Glomerular visceral epithelial cell (primary cell): ENCODE results near the gene SKIC8.

Source experiments
- DNase-seq: peaks from one replicate; pipeline ENCODE4 v3.0.0-alpha.2; 2016; ENCODE audit errors: extremely low spot score

Gene SKIC8

DNA sequence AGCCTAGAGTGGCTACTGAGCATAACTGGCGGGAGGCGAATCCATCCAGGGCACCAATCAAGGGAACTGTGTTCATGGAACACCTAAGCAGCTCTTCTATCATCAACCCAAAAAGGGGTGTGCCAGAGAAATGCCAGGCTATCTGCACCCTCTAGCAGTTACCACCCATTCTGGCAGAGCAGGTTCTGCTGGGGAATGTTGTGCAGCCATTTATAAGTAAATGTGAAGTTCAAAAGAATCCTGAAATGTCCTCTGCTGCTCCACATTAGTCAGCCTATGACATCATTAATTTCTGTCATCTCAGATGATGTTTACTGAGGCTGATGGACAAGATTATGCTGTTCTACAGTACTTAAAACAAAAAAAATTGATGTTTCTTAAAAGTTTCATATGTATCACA, 7.7 kb downstream of the SKIC8 start:
- no peak for DNase-seq

DNA sequence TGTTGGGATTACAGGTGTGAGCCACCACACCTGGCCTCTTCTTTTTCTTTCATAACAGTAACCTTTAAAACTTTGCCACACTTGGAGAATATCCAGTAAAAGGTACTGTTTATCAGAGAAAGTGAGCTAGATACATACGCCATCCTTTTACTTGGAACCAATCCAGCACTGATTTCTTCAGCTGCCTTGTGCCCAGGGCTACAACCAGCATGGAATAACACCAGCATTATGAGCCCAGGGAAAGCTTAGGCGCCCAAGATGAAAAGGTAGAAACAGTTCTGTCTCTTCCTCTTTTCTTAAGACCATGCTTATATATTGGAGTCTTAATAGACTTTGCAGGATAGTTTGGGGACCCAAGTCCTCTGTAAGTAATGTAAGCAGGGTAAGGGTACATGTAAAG, 8.4 kb downstream of the SKIC8 start:
- no peak for DNase-seq

DNA sequence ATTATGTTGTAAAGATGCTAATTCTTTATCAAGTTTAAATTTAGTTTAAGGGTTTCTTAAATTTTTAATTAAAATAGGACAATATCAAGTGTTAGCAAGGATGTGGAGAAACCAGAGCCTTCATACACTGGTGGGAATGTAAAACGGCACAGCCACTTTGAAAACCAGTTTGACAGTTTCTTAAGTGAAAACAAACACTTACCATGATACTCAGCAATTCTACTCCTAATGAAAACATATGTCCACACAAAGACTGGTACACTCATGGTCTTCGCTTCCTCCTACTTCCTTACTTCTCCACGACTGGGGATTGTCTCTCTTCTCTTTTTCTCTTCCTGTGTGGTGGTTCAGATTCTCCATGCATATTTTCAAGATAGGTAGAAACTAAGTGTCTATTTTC, 9.2 kb downstream of the SKIC8 start:
- DNase-seq: no peak

DNA sequence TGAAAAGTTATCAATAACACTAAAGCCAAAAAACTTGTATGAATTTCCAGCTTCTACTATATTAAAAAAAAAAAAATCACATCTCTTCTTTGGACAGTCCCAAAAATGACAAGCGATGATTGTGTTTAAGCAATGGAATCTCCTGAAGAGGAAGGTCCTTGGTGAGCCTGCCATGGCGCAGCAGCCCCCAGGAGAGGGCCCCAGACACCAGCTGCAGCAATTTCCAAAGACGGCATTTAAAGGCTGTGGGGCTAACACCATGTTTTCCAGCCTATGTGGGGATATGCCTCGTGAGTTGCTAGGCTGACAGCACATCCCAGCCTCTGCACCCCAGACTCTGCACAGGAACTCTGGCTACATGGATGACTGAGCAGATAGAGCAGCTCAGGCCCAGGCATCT, 14.7 kb downstream of the SKIC8 start:
- DNase-seq: no peak

DNA sequence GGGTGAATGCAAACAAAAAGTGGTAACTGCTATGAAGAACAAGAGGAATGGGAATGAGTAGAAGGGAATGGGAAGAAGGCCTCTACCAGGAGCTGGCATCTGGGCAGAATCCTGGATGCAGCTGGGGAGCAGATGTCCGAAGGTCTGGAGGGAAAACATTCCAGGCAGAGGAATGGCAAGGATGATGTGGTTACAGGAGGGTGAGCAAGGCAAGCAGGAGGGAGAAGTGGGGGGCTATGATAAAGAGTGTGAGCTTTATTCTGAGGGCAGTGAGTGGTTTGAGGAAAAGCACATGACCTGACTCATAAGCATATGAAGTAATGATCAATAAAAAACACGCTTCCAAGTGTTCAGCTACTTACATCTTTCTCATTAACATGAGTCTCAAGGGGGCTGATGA, 17.1 kb downstream of the SKIC8 start:
- DNase-seq: peak; percentile 21

DNA sequence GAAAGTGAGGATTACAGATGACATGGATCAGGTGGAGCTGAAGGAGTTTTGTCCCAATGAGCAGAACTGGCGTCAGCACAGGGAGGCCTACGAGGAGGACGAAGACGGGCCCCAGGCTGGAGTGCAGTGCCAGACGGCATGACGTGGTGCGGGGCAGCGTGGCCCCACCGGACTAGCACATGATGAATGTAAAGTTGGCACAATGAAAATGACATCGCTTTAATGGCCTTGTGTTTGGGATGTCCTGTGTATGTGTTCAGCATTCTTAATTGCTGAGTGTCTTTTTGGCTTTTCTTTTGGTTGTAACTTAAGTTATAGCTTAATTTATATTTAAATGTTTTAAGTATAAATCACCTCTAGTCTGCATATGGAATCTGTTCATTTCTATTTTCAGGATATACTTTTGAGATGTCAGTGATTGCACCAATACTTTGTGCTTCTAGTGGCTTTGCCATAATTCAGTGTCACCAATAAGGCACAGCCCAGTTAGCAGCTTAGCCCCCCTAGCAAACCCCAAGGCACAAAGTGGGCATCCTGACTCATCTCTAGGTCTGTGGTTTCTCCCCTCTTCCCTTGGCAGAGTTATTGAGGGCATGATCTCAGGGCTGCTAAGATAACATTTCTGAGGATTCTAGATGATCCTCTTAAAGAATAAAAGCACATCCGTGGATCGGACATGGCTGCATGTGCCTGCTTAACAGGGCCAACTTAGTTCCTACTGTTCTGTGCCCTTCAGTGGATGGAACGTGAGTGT, 18.9 kb downstream of the SKIC8 start:
- DNase-seq: peak; percentile 20

DNA sequence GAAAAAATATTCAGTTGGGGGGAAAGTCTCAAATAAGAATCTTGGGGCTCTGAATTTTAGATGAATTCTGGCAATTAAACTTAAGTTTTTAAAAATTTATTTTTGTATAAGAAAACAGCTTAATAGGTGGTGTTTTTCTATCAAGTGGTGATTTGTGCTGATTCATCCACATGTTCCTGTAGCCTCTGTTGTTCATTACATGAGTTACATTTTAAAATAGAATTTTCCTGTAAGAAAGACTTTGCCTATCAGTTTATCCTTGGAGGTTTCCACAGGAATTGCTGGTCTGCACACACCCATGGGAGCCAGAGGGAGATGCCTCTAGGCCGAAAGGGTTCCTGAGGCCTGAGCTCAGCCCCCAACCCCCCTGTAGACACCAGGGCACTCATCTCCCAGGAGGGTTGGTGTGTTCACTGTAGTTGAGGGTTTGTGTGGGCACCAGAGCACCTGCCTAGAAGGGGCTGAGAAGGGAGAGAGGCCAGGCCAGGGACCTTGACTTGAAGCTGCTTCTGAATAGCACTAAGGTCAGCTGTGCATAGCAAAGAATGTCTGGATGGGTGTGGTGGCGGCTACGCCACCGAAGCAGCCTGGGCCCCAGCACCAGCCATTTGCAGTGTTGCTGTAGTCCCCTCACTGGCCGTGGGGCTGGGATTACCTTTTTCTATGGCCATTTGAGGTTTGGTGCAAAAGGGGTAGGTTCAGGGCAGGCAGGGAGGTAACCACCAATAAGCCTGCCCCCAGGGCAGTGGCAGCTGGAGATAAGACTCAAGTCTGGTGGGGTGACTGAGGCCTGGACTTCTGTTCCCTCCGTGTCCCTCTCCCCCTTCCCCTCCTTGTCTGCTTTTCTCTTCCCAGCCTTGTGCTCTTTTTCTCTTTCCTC, 23.1 kb downstream of the SKIC8 start:
- no peak for DNase-seq

DNA sequence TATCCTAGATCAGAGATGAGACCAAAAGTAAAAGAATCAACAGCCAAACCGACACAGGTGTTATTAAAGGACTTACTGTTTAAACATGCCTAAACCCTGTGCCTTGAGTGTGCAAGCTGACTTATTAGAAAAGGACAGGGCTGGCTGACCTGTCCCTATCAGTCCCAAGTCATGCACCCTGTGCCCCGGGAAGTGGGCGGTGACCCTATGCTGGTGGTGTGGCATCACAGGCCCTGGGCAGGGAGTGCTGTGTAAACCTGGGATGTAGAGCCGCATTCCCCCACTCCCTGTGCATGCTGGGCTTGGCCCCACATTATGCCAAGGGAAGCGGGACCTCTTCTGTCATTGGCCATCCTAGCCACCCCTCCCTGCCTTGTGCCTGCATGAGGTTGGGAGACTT, 24.4 kb downstream of the SKIC8 start:
- no peak for DNase-seq

DNA sequence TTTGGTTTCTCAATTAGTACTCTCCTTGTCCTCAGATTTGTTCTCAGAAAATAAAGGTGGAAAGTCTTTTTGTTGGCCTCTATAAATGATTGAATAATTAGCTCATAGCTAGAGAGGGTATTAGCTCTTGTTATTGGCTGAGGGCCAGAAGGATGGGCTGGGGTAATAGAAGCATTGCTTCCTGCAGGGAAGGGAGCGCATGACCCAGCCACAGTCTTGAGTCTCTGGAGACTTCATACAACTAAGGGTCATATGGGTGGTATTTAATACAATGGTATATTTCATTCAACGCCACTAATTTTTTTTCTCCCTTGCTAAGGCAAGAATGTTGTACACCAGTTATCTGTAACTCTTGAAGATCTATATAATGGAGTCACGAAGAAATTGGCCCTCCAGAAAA, 26.6 kb downstream of the SKIC8 start:
- DNase-seq: peak; percentile 9

DNA sequence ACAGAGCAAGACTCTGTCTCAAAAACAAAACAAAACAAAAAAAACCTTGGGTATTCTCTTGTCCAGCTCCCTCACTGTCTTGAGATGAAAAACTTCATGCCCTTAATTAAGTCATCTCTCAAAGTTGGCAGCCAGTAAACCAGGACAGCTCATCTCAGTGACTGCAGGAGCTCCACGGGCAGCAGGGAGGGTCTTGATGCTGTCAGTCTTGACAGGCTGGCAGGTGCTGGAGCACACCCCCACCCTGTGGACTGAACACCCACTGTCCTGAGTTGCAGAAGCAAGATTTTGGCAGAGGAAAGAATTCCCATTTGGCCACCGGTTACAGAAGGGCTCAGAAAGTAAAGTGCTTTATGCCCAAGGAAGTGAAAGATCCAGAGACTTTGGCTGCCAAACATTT, 27.1 kb downstream of the SKIC8 start:
- DNase-seq: no peak

DNA sequence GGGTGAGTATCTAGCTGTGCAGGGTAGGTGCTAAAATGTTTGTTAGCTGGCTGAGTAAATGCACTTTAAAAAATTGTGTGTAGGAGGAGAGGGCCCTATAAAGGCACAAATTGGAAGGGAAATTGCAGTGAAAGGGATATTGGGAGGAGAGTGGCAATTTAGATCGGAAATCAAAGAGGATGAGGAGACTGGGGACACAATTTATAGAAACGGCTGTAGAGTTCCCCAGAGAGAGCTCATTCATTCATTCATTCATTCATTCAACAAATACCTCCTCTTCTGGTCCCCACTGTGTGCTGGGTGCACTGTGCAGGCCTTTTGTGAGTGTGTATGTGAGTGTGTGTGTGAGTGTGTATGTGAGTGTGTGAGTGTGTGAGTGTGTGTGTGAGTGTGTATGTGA, 32.6 kb downstream of the SKIC8 start:
- no peak for DNase-seq

DNA sequence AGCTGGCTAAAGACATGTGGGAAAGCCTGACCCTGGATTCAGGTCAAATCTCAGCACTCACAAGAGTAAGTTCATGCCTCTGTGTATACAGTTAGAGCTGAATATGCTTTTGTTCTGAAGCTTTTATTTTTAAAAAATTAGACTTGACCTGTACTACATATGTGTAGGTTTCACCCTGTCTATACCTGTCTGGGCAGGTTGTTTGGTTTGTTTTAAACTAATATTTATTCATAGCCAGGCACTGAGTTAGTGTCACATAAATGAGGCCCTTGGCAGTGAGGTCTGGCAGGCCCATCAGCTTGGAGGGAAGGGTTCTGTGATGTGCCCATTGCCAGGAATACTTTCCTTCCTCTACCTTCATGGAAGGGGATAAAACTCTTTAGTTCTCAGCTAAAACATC, 33.2 kb downstream of the SKIC8 start:
- DNase-seq: no peak

DNA sequence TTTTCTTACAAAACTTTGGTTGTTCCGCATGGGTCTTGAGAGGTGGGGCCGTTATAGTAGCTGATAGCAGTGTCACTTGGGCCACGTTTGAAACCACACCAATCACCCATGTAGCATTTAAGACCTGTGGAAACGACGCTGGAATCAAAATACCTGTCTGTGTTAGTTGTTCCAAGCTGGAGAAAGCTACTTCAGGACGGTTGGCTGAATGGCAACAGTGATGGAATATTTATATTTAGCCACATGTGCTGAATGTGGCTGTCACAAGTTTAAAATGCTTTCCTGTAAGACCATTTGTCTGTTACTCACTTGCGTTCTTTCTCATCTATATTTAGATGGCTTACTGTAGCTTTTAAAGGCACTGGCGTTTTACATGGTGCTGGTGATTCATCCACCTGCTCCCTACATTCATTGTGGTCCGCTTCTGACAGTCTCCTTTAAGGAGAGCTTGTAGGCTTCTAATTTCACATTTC, 33.6 kb downstream of the SKIC8 start:
- DNase-seq: no peak

DNA sequence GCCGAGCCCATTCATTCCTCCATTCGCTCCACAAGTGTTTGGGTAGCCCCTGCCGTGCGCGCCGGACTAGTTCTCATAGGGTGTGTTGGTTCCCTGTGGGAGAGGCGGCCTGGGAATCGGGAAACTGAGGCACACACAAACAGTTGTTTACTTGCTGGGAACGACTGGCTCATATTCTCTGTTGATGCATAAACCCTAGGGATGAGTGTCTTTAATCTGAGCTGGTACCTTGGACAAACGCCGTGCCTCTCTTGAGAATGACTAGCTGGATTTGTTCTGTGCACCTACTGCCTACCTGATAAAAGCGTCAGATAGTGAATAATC, 34.3 kb downstream of the SKIC8 start:
- no peak for DNase-seq

DNA sequence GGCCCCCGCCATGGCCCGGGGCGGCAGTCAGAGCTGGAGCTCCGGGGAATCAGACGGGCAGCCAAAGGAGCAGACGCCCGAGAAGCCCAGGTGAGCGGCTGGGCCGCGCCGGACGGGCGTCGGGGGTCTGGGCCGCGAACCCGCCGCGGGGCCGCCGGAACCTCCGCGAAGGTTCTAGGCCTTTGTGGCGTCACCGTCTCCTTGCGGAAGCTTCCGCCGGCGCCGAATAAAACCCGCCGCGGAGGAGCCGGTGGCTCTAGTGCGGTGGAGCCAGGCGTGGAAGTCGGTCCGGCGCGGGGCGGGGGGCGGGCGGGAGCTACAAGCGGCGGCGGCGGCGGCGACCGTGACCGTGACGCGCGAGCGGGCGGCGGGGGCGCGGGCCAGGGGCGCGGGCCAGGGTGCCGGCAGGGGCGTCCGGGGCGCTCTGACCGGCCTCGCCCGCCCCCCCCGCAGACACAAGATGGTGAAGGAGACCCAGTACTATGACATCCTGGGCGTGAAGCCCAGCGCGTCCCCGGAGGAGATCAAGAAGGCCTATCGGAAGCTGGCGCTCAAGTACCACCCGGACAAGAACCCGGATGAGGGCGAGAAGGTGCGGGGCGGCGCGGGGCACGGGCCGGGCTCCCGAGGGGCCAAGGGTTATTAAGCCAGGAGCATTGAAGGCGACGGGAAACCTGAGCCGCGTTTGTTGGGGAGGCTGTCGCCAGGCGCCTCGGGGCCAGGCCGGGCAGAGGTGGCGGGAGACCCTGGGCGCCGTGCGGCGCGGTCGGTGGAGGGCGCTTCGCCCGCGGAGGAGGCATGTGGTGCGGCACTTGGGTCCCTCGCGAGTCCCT, 34.9 kb downstream of the SKIC8 start, which contains the start of gene DNAJA4:
Gene DNAJA4, plus strand, starts transcription at position 259 of the 833 bp plus-strand sequence. Its CDS starts 202 bp downstream, at position 461.
- no peak for DNase-seq

DNA sequence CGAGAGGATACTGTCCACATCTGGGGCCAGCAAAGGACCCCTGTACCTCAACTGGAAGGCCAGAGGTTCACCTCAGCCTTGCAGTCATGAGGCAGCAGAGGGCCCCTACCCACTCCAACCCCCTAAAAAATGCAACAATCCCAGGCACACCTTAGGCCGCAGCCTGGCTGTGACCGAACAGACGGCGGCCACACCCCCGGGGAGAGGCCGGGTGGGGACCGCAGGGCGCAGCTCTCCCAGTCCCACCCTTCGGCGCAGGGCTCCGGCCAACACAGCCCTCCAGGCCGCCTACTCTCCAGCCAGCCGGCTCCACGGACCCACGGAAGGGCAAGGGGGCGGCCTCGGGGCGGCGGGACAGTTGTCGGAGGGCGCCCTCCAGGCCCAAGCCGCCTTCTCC, 35.5 kb downstream of the SKIC8 start:
- DNase-seq: no peak

DNA sequence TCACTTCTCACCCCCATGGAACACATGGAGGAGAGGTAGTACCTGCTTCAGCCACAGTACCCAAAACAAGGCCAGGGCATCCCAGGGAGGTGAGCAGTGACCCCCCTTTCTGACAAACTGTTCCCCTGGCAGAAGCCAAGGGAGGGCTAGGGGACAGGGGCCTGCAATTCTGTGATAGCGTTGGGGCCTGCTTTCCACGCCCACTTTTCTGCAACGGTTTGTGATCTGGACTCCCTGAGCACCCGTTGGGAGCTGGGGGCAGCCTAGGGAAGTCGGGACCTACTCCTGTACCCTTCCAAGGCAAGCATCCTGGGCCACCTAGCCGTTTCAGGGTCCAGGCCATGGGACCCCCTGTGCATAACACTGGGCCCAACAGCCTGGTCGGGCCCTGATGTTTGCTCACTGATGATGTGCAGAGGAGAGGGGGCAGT, 36.0 kb downstream of the SKIC8 start:
- no peak for DNase-seq

DNA sequence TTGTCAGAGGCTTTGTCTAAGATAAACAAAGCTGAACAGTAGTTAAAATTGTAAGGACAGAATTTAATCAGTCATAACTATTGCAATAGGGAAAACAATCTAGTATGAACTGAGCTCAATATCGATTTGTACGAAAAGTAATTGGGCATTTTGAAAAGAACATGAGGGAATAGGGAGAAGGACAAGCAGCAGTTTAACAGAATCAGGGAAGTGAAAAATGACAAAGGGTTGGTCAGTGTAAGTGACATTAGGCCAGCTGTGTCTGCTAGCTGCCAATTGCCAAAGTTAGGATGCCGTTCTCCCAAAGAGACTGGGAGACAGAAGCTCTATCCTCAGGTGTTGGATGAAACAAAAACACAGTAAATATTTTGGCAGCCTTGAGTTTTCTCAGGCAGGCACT, 38.3 kb downstream of the SKIC8 start:
- no peak for DNase-seq

DNA sequence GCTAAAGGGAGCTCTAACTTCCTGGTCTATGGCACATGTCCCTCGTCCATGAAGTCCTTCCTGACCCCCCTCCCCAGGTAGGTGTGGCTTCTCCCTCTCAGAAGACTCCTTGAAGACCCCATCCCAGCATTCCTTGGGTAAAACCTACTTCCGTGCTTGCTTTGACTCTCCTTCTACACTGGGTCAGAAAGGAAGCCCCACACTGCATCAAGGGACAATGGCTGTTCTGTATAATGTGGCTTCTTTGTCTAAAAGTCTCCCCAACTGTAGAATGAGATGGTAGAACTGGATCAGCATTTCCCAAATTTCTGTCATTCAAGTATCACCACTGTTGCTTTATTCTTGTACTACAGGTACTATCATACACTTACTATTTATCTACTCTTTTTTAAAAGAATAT, 38.9 kb downstream of the SKIC8 start:
- DNase-seq: no peak

DNA sequence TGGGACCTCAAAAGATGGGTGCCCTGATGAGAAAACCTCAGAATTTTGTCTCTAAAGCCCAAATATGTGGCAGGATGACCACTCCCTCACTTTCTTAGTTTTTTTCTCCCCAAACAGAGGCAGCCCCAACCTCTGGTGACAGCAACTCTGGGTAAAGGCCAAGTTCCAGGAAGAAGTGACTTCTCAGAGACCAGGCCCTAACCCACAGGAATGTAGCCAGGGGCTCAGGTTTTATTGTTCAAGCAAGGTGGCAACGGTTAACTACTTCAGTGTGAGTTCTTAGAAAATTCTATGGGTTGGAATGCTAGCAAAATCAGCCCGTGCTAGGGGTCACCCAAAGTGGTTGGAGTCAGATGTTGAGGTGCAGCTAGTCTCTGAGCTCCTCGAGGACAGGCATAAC, 40.2 kb downstream of the SKIC8 start:
- DNase-seq: peak; percentile 9

DNA sequence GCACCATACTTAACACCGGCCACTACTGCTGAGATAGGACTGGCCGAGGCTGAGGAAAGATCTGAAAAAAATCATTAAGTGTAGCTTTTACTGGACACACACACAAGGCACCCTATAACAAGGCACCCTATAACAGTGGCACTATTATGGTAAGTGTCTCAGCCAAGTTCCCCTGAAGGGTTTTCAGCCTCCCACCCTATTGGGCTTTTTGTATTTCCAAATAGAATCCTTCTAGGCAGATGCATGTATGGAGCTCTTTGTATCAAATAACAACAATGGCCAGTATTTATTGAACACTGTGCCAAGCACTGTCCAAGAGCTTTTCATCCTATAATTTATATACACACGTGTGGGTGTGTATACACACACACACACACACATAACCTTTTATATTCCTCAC, 41.7 kb downstream of the SKIC8 start:
- no peak for DNase-seq

DNA sequence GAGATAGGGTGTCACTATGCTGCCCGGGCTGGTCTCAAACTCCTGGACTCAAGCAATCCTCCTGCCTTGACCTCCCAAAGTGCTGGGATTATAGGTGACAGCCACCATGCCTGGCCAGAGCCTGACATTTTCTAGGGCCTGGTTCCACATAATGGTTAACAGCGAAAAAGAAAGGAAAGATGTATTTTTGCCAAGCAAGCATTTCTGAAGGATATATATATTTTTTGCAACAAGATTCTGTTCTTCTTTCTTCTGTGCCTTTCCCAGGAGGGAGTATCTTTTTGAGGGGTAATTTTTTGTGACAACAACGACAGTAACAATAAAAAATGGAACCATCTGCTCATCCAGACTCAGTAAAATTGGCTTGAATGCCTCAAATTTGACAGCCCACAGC, 43.4 kb downstream of the SKIC8 start:
- DNase-seq: no peak
